ENCODE measurements around the gene PIGK. TPM values are rescaled to one million over a fixed set of nuclear protein-coding genes. Genes with fewer than 3 reads are reported as not detected.

The PIGK gene
- total and polyA plus RNA-seq, 2 experiments from 2014 or later, result 60.0 to 79.2 TPM

GRCh38 chr1:77253211-77253610 lies 34.0 kb upstream of the PIGK start:
- no peak for TF ChIP-seq EZH2phosphoT487 (IDR thresholded peaks at IDR 0.05; ENCODE audit: insufficient read depth, low read depth)
- TF ChIP-seq EZH2 (IDR thresholded peaks at IDR 0.05; ENCODE audit: insufficient read depth, poor library complexity, severe bottlenecking), result no peak
- no peaks in the 10 kb centered on the region for H3K27me3 ChIP-seq (replicated peaks; ENCODE audit: insufficient read depth)
- no peaks in the 10 kb centered on the region for H3K36me3 ChIP-seq (ENCODE audit: low read depth)
- H3F3A ChIP-seq (ENCODE audit: insufficient read depth), result no peaks in the 10 kb centered on the region
- H3K9ac ChIP-seq, result no peak overlapping the region
- peaks cover 3% of the 10 kb centered on the region for H3K9me3 ChIP-seq (ENCODE audit: low read depth)
- no peaks in the 10 kb centered on the region for H4K20me1 ChIP-seq (ENCODE audit: insufficient read depth)
- DNase-seq, result no peak
- no peaks in the 10 kb centered on the region for H3K4me1 ChIP-seq (ENCODE audit: insufficient read depth)
- no peak overlapping the region for H3K4me3 ChIP-seq
- no peak overlapping the region for H2AFZ ChIP-seq
- no peaks in the 10 kb centered on the region for H3K9me2 ChIP-seq (ENCODE audit: insufficient read depth)
- no peaks in the 10 kb centered on the region for H3K79me2 ChIP-seq (ENCODE audit: insufficient read depth)
- 89 to 100% methylated on average over 1 of the region's 1 CpG for WGBS, 2 experiments (ENCODE audit: low coverage in 1 of 2, low lambda C conversion rate in 2 of 2, missing lambda C conversion rate in 2 of 2)
- H3K27ac ChIP-seq, result no peak overlapping the region
- in situ Hi-C loops (cut with MboI), result no loop called here
- H3K4me2 ChIP-seq (ENCODE audit: unreplicated experiment), result no peak overlapping the region

- H3K27ac ChIP-seq, result no peak overlapping the region
- no peak overlapping the region for H3K4me2 ChIP-seq (ENCODE audit: unreplicated experiment)
- 76 to 87% methylated on average over 1 of the region's 1 CpG for WGBS, 2 experiments (ENCODE audit: low coverage in 1 of 2, low lambda C conversion rate in 2 of 2, missing lambda C conversion rate in 2 of 2)
- peaks cover 3% of the 10 kb centered on the region for H3K9me3 ChIP-seq (ENCODE audit: low read depth)
- in situ Hi-C loops (cut with MboI), result no loop called here
- H3K79me2 ChIP-seq (ENCODE audit: insufficient read depth), result no peaks in the 10 kb centered on the region
- H3K9ac ChIP-seq, result no peak overlapping the region
- H3K9me2 ChIP-seq (ENCODE audit: insufficient read depth), result no peaks in the 10 kb centered on the region
- H3F3A ChIP-seq (ENCODE audit: insufficient read depth), result no peaks in the 10 kb centered on the region
- no peak overlapping the region for H2AFZ ChIP-seq
- H3K36me3 ChIP-seq (ENCODE audit: low read depth), result no peaks in the 10 kb centered on the region
- no peak overlapping the region for H3K4me3 ChIP-seq
- no peaks in the 10 kb centered on the region for H3K4me1 ChIP-seq (ENCODE audit: insufficient read depth)
- TF ChIP-seq EZH2 (IDR thresholded peaks at IDR 0.05; ENCODE audit: insufficient read depth, poor library complexity, severe bottlenecking), result no peak
- TF ChIP-seq EZH2phosphoT487 (IDR thresholded peaks at IDR 0.05; ENCODE audit: insufficient read depth, low read depth), result no peak
- DNase-seq, result no peak
- H4K20me1 ChIP-seq (ENCODE audit: insufficient read depth), result no peaks in the 10 kb centered on the region
- H3K27me3 ChIP-seq (replicated peaks; ENCODE audit: insufficient read depth), result no peaks in the 10 kb centered on the region
Observed at GRCh38 chr1:77250126-77250525, 30.9 kb upstream of the PIGK start.

GRCh38 chr1:77245830-77246229 lies 26.6 kb upstream of the PIGK start:
- Histone ChIP-seq H3K36me3 (ENCODE audit: low read depth) (no peaks in the 10 kb centered on the region), H4K20me1 (ENCODE audit: insufficient read depth) (no peaks in the 10 kb centered on the region), H3K9me3 (ENCODE audit: low read depth) (no peaks in the 10 kb centered on the region), H3K9ac (no peak overlapping the region), H3K4me1 (ENCODE audit: insufficient read depth) (no peaks in the 10 kb centered on the region), H3K27ac (no peak overlapping the region), H3K9me2 (ENCODE audit: insufficient read depth) (no peaks in the 10 kb centered on the region), H3K4me3 (no peak overlapping the region), H3K79me2 (ENCODE audit: insufficient read depth) (no peaks in the 10 kb centered on the region), H3K27me3 (replicated peaks; ENCODE audit: insufficient read depth) (no peaks in the 10 kb centered on the region), H3K4me2 (ENCODE audit: unreplicated experiment) (no peak overlapping the region), H2AFZ (no peak overlapping the region), H3F3A (ENCODE audit: insufficient read depth) (no peaks in the 10 kb centered on the region)
- 75 to 76% methylated on average over 2 of the region's 2 CpGs for WGBS, 2 experiments (ENCODE audit: low coverage in 1 of 2, low lambda C conversion rate in 2 of 2, missing lambda C conversion rate in 2 of 2)
- no peak for DNase-seq
- TF ChIP-seq EZH2 (IDR thresholded peaks at IDR 0.05; ENCODE audit: insufficient read depth, poor library complexity, severe bottlenecking) (no peak), EZH2phosphoT487 (IDR thresholded peaks at IDR 0.05; ENCODE audit: insufficient read depth, low read depth) (no peak)
- in situ Hi-C loops (cut with MboI), result no loop called here

GRCh38 chr1:77239311-77239710 lies 20.1 kb upstream of the PIGK start:
- Histone ChIP-seq H3K4me1 (ENCODE audit: insufficient read depth) (no peaks in the 10 kb centered on the region), H3K27ac (no peak overlapping the region), H2AFZ (no peak overlapping the region), H3K9me3 (ENCODE audit: low read depth) (no peaks in the 10 kb centered on the region), H3K27me3 (replicated peaks; ENCODE audit: insufficient read depth) (no peaks in the 10 kb centered on the region), H3K4me2 (ENCODE audit: unreplicated experiment) (no peak overlapping the region), H3K36me3 (ENCODE audit: low read depth) (no peaks in the 10 kb centered on the region), H3K9ac (no peak overlapping the region), H3K9me2 (ENCODE audit: insufficient read depth) (no peaks in the 10 kb centered on the region; the same call in 1 of the 2 replicates), H3K4me3 (no peak overlapping the region), H4K20me1 (ENCODE audit: insufficient read depth) (no peaks in the 10 kb centered on the region), H3F3A (ENCODE audit: insufficient read depth) (no peaks in the 10 kb centered on the region), H3K79me2 (ENCODE audit: insufficient read depth) (no peaks in the 10 kb centered on the region)
- DNase-seq, result no peak
- 67 to 76% methylated on average over 3 of the region's 3 CpGs for WGBS, 2 experiments (ENCODE audit: low coverage in 1 of 2, low lambda C conversion rate in 2 of 2, missing lambda C conversion rate in 2 of 2)
- in situ Hi-C loops (cut with MboI), result no loop called here
- TF ChIP-seq EZH2phosphoT487 (IDR thresholded peaks at IDR 0.05; ENCODE audit: insufficient read depth, low read depth) (no peak), EZH2 (IDR thresholded peaks at IDR 0.05; ENCODE audit: insufficient read depth, poor library complexity, severe bottlenecking) (no peak)

GRCh38 chr1:77238462-77238861 lies 19.2 kb upstream of the PIGK start:
- H3K27ac ChIP-seq, result no peak overlapping the region
- in situ Hi-C loops (cut with MboI), result no loop called here
- WGBS, 2 experiments (ENCODE audit: low coverage in 1 of 2, low lambda C conversion rate in 2 of 2, missing lambda C conversion rate in 2 of 2), result 90 to 93% methylated on average over 1 of the region's 1 CpG

More at GRCh38 chr1:77238462-77238861, 19.2 kb upstream of the PIGK start:
- Histone ChIP-seq H3K36me3 (ENCODE audit: low read depth) (no peaks in the 10 kb centered on the region), H3K27me3 (replicated peaks; ENCODE audit: insufficient read depth) (no peaks in the 10 kb centered on the region), H4K20me1 (ENCODE audit: insufficient read depth) (no peaks in the 10 kb centered on the region), H3K4me2 (ENCODE audit: unreplicated experiment) (no peak overlapping the region), H2AFZ (no peak overlapping the region), H3K4me1 (ENCODE audit: insufficient read depth) (no peaks in the 10 kb centered on the region), H3K79me2 (ENCODE audit: insufficient read depth) (no peaks in the 10 kb centered on the region), H3K9me2 (ENCODE audit: insufficient read depth) (no peaks in the 10 kb centered on the region; the same call in none of the 2 replicates), H3K9me3 (ENCODE audit: low read depth) (no peaks in the 10 kb centered on the region), H3F3A (ENCODE audit: insufficient read depth) (no peaks in the 10 kb centered on the region), H3K9ac (no peak overlapping the region), H3K4me3 (no peak overlapping the region)
- peak; percentile 10 for DNase-seq
- TF ChIP-seq EZH2 (IDR thresholded peaks at IDR 0.05; ENCODE audit: insufficient read depth, poor library complexity, severe bottlenecking) (no peak), EZH2phosphoT487 (IDR thresholded peaks at IDR 0.05; ENCODE audit: insufficient read depth, low read depth) (no peak)

Measured in GM23248 (cell line).